HG02678 (cell line): Measurements from ENCODE around the gene TIMM44.
"Not testable (repeated sequence)": the region's sequence is repeated elsewhere in the genome, so short reads cannot be mapped to it uniquely, and the experiment has no call there.

ENCODE experiments used
- ATAC-seq: cut with Tn5 transposase; IDR thresholded peaks from one replicate; pipeline ENCODE4 v1.9.1; 2021; ENCODE audit warnings: mild to moderate bottlenecking, moderate library complexity; ENCODE audit not compliant: unreplicated experiment

Gene TIMM44

GRCh38 chr19:7977021-7977722, 33.7 kb upstream of the TIMM44 start:
- no peak for ATAC-seq

GRCh38 chr19:7976461-7976860, 33.0 kb upstream of the TIMM44 start:
- no peak for ATAC-seq

DNA sequence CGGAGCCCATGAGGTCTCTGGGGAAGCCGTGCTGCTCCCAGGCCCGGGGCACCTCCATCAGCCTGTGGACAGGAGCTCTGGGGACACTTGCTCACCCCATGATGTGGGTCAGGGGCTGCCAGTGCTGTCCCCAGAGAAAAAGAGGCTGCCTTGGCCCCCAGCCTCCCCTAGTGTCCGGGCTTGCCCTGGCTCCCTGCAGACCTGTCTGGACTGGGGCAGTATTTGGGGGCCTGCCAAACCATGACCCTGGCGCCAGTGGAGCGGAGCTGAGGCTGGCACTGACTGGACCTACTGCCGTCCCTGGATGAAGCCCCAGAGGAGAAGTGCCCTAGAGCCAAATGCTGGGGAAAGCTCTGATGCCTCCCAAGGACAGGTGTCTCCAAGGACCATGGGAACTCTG, 31.6 kb upstream of the TIMM44 start:
- ATAC-seq: no peak

DNA sequence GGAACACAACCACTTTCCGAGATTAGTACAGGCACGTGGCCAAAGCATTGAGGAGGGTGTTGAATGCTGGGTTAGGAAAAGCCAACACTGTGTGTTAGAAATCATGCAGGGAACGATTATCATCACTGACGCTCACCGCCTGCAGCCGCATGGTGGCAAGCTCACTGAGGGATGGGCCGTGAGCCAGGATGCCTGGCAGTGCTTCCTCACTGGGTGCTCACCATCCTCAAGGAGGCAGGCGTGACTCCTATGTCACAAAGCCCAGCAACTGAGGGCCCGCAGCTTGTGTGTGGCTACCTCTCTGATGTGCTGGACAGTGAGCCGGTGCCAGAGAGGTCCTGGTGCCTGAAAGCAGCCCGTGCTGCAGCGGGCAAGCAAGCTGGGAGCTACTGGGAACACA, 30.4 kb upstream of the TIMM44 start:
- no peak for ATAC-seq

GRCh38 chr19:7971553-7972520, 28.4 kb upstream of the TIMM44 start:
- no peak for ATAC-seq

- no peak for ATAC-seq
Measured at GRCh38 chr19:7970716-7971448, 27.4 kb upstream of the TIMM44 start.

DNA sequence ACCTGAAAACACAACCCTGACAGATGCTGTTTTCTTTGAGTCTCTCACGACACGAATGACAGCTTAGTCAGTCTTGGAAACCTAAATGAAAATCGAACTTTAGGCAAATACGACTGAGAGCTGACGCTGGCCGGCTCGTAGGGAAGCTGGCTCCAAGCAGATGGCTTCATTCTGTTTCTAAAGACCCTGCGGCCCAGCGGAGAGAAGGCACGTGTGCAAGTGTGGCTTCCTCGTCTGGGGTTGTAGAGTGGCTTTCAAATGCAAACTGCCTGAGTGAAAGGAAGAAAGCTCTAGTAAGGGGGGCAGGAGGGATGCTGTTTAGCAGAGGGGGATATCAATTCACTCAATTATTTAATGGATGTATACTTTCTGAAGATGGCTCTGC, 26.1 kb upstream of the TIMM44 start:
- ATAC-seq: no peak

DNA sequence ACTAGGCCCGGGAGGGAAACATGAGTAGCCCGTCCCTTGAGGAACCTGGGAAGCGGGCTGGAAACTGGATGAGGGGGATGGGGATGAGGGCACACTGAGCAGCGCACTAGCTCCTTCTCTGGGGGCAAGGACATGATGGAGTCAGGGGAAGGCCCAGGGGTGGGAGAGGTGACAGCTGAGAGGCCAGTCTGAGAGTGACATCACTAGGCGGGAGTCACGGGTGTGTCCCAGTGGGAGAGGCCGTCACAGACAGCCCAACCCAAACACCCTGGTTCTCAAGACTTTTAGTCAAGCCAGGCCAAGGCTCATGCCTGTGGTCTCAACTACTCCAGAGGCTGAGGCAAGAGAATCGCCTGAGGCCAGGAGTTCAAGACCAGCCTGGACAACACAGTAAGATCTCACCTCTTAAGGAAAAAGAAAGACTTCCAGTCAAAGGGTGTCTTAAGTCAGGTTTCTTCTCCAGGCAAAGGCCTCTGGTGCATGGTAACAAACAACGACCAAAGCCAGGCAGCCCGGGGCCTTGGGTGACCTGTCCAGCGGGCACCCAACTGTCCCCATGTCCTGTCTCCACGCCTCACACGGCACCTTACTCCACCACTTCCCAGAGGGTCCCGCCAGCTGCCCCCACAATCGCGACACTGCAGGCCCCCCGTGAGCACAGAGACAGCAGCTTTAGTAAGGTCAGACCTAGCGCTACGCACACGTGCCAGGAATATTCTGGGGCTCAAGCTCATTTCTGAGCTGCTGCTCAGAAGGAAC, 25.5 kb upstream of the TIMM44 start:
- no peak for ATAC-seq

DNA sequence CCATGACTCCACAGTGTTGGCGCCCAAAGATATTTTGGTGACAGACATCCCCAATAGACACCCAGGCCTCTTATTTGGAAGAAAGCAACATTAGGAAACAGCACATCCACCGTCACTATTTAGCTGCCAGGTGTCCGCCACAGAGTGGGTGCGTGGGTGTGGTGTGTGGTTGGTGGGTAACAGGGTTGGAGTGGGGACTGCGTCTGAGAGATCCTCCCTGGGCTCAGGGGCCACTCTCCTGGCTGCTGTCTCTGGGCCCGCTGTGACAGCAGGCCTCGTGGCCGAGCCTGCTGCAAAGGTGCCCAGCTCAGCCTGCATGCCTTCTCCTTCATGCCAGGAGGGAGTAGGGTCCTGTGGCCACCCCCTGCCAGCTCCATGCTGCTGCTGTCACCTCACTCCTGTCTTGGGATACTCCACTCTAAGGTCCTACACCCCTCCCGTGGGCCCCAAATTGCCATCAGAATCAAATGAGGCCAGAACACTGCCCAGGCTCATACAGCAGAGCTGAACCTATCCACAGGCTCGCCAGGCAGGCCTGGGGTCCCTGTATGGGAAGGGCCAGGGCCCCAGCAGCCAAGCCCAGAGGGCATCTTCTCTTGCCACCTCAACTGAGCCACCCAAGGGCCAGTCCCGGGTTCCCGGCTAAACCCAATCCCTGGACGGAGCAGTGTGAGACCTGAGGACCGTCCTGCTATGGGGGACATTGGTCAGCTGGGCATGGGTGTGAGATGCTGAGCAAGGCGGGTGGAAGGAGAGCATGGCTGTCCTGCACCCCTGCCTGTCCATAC, 24.7 kb upstream of the TIMM44 start:
- ATAC-seq: no peak

GRCh38 chr19:7965921-7966665, 22.6 kb upstream of the TIMM44 start:
- ATAC-seq: no peak

DNA sequence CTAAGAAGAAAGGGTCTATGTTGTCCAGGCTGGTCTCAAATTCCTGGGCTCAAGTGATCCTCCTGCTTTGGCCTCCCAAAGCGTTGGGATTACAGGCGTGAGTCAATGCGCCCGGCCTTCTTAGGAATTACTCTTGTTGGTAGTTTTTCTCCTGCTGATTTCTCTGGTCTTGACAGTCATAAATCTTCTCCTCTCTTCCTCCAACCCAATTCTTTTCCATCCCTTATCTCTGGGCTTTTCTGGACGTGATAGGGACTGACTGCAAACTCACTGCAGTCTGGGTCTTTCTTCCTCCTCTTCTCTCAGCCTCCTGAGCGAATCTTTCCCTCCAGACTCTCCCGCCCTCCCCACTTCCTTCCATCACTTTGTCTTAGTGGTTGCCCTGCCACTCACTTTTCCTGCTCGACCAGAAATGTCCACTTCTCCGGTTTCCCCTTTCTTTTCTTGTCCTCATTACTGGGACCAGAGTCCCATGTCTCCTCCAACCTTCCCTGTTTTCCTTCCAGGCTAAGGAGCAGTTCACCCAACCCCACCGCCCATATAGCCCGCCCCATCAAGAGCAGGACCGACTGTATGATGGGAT, 21.9 kb upstream of the TIMM44 start:
- no peak for ATAC-seq

- no peak for ATAC-seq
Measured at GRCh38 chr19:7963566-7963965, 20.1 kb upstream of the TIMM44 start.

GRCh38 chr19:7962644-7963268, 19.3 kb upstream of the TIMM44 start:
- ATAC-seq: no peak

GRCh38 chr19:7961920-7962626, 18.6 kb upstream of the TIMM44 start:
- ATAC-seq: no peak

- not testable (repeated sequence) for ATAC-seq
Measured at GRCh38 chr19:7961082-7961481, 17.6 kb upstream of the TIMM44 start.

DNA sequence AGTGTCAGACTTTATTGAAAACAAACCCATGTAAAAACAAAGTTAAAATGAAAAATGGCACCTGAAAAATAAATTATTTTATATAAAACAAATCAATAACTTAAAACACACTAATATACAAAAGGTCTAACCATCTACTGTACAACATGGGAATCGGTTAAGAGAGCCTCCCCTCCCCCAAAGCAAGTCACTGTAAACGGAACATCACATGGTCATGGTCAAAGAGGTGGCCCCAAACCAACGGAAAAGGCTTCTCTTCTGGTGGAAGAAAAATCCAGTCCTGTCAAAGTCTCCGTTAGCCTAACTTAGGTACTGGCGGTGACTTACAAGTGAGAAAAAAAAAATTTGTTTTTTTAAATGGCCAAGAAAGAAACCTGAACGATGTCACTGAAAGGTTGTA, 15.7 kb upstream of the TIMM44 start:
- ATAC-seq: no peak

- ATAC-seq: no peak
Measured at GRCh38 chr19:7955696-7956095, 12.2 kb upstream of the TIMM44 start.

GRCh38 chr19:7953576-7953975, 10.1 kb upstream of the TIMM44 start:
- ATAC-seq: no peak
